Keratinocyte (primary cell): Measurements from ENCODE around the gene TAF1A. TPM values are rescaled to one million over a fixed set of nuclear protein-coding genes. Genes with fewer than 3 reads are reported as not detected.

ENCODE experiments used
- DNase-seq: peaks from one replicate; pipeline ENCODE4 v3.0.0-alpha.2; 2011; ENCODE audit warnings: low read depth, missing footprints, low spot score
- FAIRE-seq: peaks from 2 replicates; lab custom pipeline; 2011; peaks lifted over from hg19 to GRCh38; lab: Jason Lieb, UNC
- H2AFZ ChIP-seq: 2 replicates; pipeline ENCODE4 v1.6.0; 2012; ENCODE audit warnings: low read length, control low read depth, inconsistent platforms; ENCODE audit not compliant: control insufficient read depth
- H3K27ac ChIP-seq: 2 replicates; pipeline ENCODE4 v1.5.1; 2011; ENCODE audit warnings: low read length; ENCODE audit not compliant: control insufficient read depth, insufficient read depth
- H3K27me3 ChIP-seq: 3 replicates; pipeline ENCODE4 v1.6.0; 2011; ENCODE audit warnings: low read length; ENCODE audit not compliant: control insufficient read depth, insufficient read depth; ENCODE audit errors: extremely low read depth
- H3K36me3 ChIP-seq, 2 experiments: 2 replicates in 1 of 2; 3 replicates in 1 of 2; pipeline ENCODE4 v1.5.1; 2011; ENCODE audit warnings: low read length in 2 of 2, mild to moderate bottlenecking in 1 of 2; ENCODE audit not compliant: control insufficient read depth in 2 of 2, insufficient read depth in 2 of 2; ENCODE audit errors: extremely low read depth in 1 of 2
- H3K4me1 ChIP-seq: 3 replicates; pipeline ENCODE4 v1.5.1; 2011; ENCODE audit warnings: low read length; ENCODE audit not compliant: control insufficient read depth, insufficient read depth; ENCODE audit errors: extremely low read depth
- H3K4me2 ChIP-seq: 3 replicates; pipeline ENCODE4 v1.6.0; 2011; ENCODE audit warnings: low read depth, low read length; ENCODE audit not compliant: control insufficient read depth, insufficient read depth; ENCODE audit errors: extremely low read depth
- H3K4me3 ChIP-seq, 3 experiments: fragments of 200-600 bp in 1 of 3; sonication (generic) in 1 of 3; 2 replicates in 2 of 3; 3 replicates in 1 of 3; pipeline ENCODE4 v1.5.1; 2011 to 2016; ENCODE audit warnings: low read length in 3 of 3, mild to moderate bottlenecking in 3 of 3, control low read depth in 2 of 3, inconsistent platforms in 1 of 3, low read depth in 1 of 3, mixed read lengths in 1 of 3, mixed run types in 1 of 3, moderate library complexity in 1 of 3; ENCODE audit not compliant: control insufficient read depth in 2 of 3, insufficient read depth in 2 of 3; ENCODE audit errors: extremely low read depth in 1 of 3
- H3K79me2 ChIP-seq: 2 replicates; pipeline ENCODE4 v1.6.0; 2012; ENCODE audit warnings: low read length; ENCODE audit not compliant: control insufficient read depth, insufficient read depth
- H3K9ac ChIP-seq: 3 replicates; pipeline ENCODE4 v1.6.0; 2011; ENCODE audit warnings: low read length; ENCODE audit not compliant: control insufficient read depth, insufficient read depth; ENCODE audit errors: extremely low read depth
- H3K9me1 ChIP-seq: 3 replicates; pipeline ENCODE4 v1.6.0; 2011; ENCODE audit warnings: low read length; ENCODE audit not compliant: control insufficient read depth, insufficient read depth; ENCODE audit errors: extremely low read depth
- H3K9me3 ChIP-seq: 2 replicates; pipeline ENCODE4 v1.5.1; 2012; ENCODE audit warnings: low read depth, low read length; ENCODE audit not compliant: control insufficient read depth
- H4K20me1 ChIP-seq: 3 replicates; pipeline ENCODE4 v1.6.0; 2011; ENCODE audit warnings: low read length; ENCODE audit not compliant: control insufficient read depth, insufficient read depth; ENCODE audit errors: extremely low read depth
- EZH2 ChIP-seq: IDR thresholded peaks from one replicate; pipeline ENCODE4 v1.6.1; 2012; ENCODE audit warnings: inconsistent platforms, mild to moderate bottlenecking, low read length, moderate library complexity
- dilution Hi-C: fragments of 300-500 bp; cut with MboI; formaldehyde crosslinking; loops from one replicate; pipeline ENCODE4 v1.7.0; 2020; ENCODE audit warnings: low sequenced_read_pairs; ENCODE audit not compliant: extremely low pct_ligation_motif_present
- polyA plus RNA-seq, 5 experiments: library from polyadenylated mRNA; depleted of rRNA in 3 of 5; stranded (reverse) in 3 of 5; stranded (forward) in 1 of 5; unstranded in 1 of 5; fragments of >200 nt; gene quantifications; 1 replicate in 1 of 5; 2 replicates in 3 of 5; 3 replicates in 1 of 5; pipeline versions ENCODE4 v1.2.1 to v1.2.3, GENCODE V29; 2011 to 2012; ENCODE audit warnings: missing spikeins in 2 of 5, low read depth in 1 of 5, low replicate concordance in 1 of 5
- TF ChIP-seq, protein P1 (sequence below), 3 experiments: IDR thresholded peaks in 1 of 3; conservative IDR thresholded peaks in 1 of 3; optimal IDR thresholded peaks in 1 of 3; 2 replicates in 2 of 3; 3 replicates in 1 of 3; pipeline versions ENCODE3 to v1.5.1; 2011; ENCODE audit warnings: low read length in 3 of 3, mild to moderate bottlenecking in 3 of 3, moderate library complexity in 2 of 3, control low read depth in 1 of 3, inconsistent platforms in 1 of 3; ENCODE audit not compliant: insufficient read depth in 2 of 3; ENCODE audit errors: extremely low read depth in 1 of 3

TAF1A gene
- polyA plus RNA-seq, 1 donor (not counting 4 experiments of a cell fraction or from before 2014, with no cell fraction given): 7.2 TPM

GRCh38 chr1:222624214-222624613 is 34.5 kb upstream of the TAF1A start:
- Histone ChIP-seq H3K79me2 (peaks cover 5% of the 10 kb centered on the region), H2AFZ (no peak overlapping the region), H3K4me2 (no peak overlapping the region), H3K27ac (no peak overlapping the region), H3K9me3 (no peaks in the 10 kb centered on the region), H3K4me3 (no peak overlapping the region), H3K9ac (no peak overlapping the region), H3K4me1 (peaks cover 6% of the 10 kb centered on the region), H3K36me3 (peaks cover 5 to 10% of the 10 kb centered on the region in 2 experiments), H3K27me3 (no peaks in the 10 kb centered on the region), H4K20me1 (no peaks in the 10 kb centered on the region), H3K9me1 (no peaks in the 10 kb centered on the region)
- TF ChIP-seq, protein P1, sequence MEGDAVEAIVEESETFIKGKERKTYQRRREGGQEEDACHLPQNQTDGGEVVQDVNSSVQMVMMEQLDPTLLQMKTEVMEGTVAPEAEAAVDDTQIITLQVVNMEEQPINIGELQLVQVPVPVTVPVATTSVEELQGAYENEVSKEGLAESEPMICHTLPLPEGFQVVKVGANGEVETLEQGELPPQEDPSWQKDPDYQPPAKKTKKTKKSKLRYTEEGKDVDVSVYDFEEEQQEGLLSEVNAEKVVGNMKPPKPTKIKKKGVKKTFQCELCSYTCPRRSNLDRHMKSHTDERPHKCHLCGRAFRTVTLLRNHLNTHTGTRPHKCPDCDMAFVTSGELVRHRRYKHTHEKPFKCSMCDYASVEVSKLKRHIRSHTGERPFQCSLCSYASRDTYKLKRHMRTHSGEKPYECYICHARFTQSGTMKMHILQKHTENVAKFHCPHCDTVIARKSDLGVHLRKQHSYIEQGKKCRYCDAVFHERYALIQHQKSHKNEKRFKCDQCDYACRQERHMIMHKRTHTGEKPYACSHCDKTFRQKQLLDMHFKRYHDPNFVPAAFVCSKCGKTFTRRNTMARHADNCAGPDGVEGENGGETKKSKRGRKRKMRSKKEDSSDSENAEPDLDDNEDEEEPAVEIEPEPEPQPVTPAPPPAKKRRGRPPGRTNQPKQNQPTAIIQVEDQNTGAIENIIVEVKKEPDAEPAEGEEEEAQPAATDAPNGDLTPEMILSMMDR (optimal IDR thresholded peaks at IDR 0.05 in 1 of 3, IDR thresholded peaks at IDR 0.05 in 1 of 3, conservative IDR thresholded peaks at IDR 0.05 in 1 of 3; ENCODE audit: extremely low read depth in 1 of 3, insufficient read depth in 2 of 3, low read length in 3 of 3): no peak
- TF ChIP-seq EZH2: no peak
- DNase-seq (no peak), FAIRE-seq (no peak)
- dilution Hi-C loops: no loop called here

- TF ChIP-seq, protein P1 (optimal IDR thresholded peaks at IDR 0.05 in 1 of 3, IDR thresholded peaks at IDR 0.05 in 1 of 3, conservative IDR thresholded peaks at IDR 0.05 in 1 of 3; ENCODE audit: extremely low read depth in 1 of 3, insufficient read depth in 2 of 3, low read length in 3 of 3): no peak
- TF ChIP-seq EZH2: no peak
- Histone ChIP-seq H3K4me1 (peaks cover 8% of the 10 kb centered on the region), H3K36me3 (peaks cover 5 to 7% of the 10 kb centered on the region in 2 experiments), H3K9ac (no peak overlapping the region), H4K20me1 (no peaks in the 10 kb centered on the region), H3K9me3 (no peaks in the 10 kb centered on the region), H3K4me2 (no peak overlapping the region), H3K27me3 (no peaks in the 10 kb centered on the region), H2AFZ (no peak overlapping the region), H3K9me1 (no peaks in the 10 kb centered on the region), H3K79me2 (peaks cover 10% of the 10 kb centered on the region), H3K4me3 (no peak overlapping the region), H3K27ac (no peak overlapping the region)
- no peak for DNase-seq
- no peak for FAIRE-seq
- dilution Hi-C loops: no loop called here
Observed at GRCh38 chr1:222623458-222623857, 33.7 kb upstream of the TAF1A start.
